CD4-positive, alpha-beta T cell treated with Interferon alpha-2 for 1 hour (primary cell): ENCODE results near the gene CPNE4.

Experiments used
- DNase-seq, 2 donors: peaks; one replicate each; pipeline ENCODE4 v3.0.0-alpha.2; 2020 to 2022

CPNE4 gene

GRCh38 chr3:131669600-131669999 lies 365.2 kb downstream of the CPNE4 start:
- no peak for DNase-seq

- no peak for DNase-seq
These were observed 376.0 kb downstream of the CPNE4 start for GRCh38 chr3:131658771-131659170.

- DNase-seq, result no peak
These were observed 376.7 kb downstream of the CPNE4 start for GRCh38 chr3:131658115-131658514.

- no peak for DNase-seq
These were observed 379.6 kb downstream of the CPNE4 start for GRCh38 chr3:131655070-131655690.

- no peak for DNase-seq
These were observed 389.2 kb downstream of the CPNE4 start for GRCh38 chr3:131645638-131646037.

GRCh38 chr3:131636266-131636775 lies 398.5 kb downstream of the CPNE4 start:
- no peak for DNase-seq

- DNase-seq, result no peak
These were observed 404.0 kb downstream of the CPNE4 start for GRCh38 chr3:131630807-131631206.

- DNase-seq, result no peak
These were observed 404.7 kb downstream of the CPNE4 start for GRCh38 chr3:131630097-131630496.

GRCh38 chr3:131623431-131623830 lies 411.4 kb downstream of the CPNE4 start:
- no peak for DNase-seq

GRCh38 chr3:131622726-131623125 lies 412.1 kb downstream of the CPNE4 start:
- no peak for DNase-seq

GRCh38 chr3:131620977-131621376 lies 413.8 kb downstream of the CPNE4 start:
- DNase-seq, result no peak

GRCh38 chr3:131619821-131620220 lies 415.0 kb downstream of the CPNE4 start:
- DNase-seq, result no peak

GRCh38 chr3:131616719-131617118 lies 418.1 kb downstream of the CPNE4 start:
- no peak for DNase-seq

GRCh38 chr3:131612745-131613144 lies 422.1 kb downstream of the CPNE4 start:
- DNase-seq, result no peak

- no peak for DNase-seq
These were observed 424.6 kb downstream of the CPNE4 start for GRCh38 chr3:131610174-131610573.

- DNase-seq, result no peak
These were observed 426.1 kb downstream of the CPNE4 start for GRCh38 chr3:131608741-131609140.

GRCh38 chr3:131608296-131608695 lies 426.5 kb downstream of the CPNE4 start:
- DNase-seq, result no peak

GRCh38 chr3:131605916-131606315 lies 428.9 kb downstream of the CPNE4 start:
- no peak for DNase-seq

- no peak for DNase-seq
These were observed 432.6 kb downstream of the CPNE4 start for GRCh38 chr3:131602011-131602779.

GRCh38 chr3:131597816-131598215 lies 437.0 kb downstream of the CPNE4 start:
- DNase-seq, result no peak

- DNase-seq, result no peak
These were observed 437.9 kb downstream of the CPNE4 start for GRCh38 chr3:131596884-131597283.

GRCh38 chr3:131591394-131592014 lies 443.3 kb downstream of the CPNE4 start:
- no peak for DNase-seq

GRCh38 chr3:131586277-131586676 lies 448.5 kb downstream of the CPNE4 start:
- no peak for DNase-seq

- DNase-seq, result no peak
These were observed 452.4 kb downstream of the CPNE4 start for GRCh38 chr3:131582438-131582837.
